HG03432 (cell line): ENCODE data around the gene AGAP9.
"Not testable (repeated sequence)": the region's sequence is repeated elsewhere in the genome, so short reads cannot be mapped to it uniquely, and the experiment has no call there.

ENCODE experiments used
- ATAC-seq: cut with Tn5 transposase; IDR thresholded peaks from one replicate; pipeline ENCODE4 v1.9.1; 2021; ENCODE audit warnings: mild to moderate bottlenecking, moderate library complexity; ENCODE audit not compliant: unreplicated experiment

Gene AGAP9

DNA sequence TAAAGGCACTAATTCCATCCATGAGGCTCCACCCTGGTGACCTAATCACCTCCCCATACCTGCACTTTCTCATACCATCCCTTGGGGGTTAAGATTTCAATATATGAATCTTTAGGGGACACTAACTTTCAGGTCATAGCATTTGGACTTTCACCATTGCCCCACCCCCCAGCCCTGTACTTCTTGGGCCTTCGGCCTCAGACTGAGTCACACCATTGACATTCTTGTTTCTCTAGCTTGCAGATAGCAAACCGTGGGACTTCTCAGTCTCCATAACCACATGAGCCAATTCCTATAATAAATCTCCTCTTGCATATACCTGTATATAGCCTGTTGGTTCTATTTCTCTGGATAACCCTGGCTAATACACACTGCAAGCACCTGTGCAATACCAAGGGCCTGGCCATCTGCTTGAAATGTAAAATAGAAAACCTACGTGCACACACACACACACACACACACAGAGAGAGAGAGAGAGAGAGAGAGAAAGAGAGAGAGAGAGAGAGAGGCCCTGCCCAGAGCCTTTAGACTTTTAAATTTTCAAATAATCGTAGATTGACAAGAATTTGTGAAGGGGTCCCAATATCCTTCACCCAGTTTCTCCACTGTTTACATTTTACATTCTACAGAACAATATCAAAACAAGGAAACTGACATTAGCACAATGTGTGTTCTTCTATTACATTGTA, 64.8 kb downstream of the AGAP9 start:
- ATAC-seq: no peak

DNA sequence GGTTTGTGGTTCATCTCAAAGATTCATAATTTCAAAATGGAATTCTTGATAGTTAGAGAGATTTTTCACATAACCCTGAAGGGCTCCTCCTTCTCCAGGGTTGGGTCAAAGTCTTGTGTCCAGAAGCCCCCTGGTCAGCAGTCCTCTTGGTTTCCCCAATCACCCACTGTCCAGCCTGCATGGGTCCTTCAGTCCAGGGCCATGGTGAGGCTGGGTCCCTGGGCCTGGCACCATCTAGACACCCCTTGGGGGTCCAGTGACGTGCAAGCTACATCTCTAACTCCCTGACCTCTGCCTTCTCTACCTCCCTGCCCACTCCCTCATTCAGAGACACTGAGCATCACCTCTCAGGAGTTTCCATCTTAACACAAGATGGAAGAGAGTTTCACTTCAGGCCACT, 65.6 kb downstream of the AGAP9 start:
- no peak for ATAC-seq

DNA sequence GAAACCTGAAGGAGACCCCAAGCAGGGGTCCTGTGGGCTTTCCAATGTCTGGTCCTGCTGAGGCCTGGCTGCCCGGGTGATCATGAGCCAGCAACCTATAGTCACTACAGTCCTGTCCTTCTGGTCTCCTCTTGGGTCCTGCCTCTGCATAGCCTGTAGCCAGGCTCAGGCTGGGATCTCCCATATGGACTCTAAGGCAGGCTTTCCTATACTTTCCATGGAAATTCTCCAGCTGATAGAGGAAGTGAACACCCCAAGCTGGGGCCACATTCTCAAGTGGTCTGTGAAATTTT, 66.0 kb downstream of the AGAP9 start:
- ATAC-seq: no peak

DNA sequence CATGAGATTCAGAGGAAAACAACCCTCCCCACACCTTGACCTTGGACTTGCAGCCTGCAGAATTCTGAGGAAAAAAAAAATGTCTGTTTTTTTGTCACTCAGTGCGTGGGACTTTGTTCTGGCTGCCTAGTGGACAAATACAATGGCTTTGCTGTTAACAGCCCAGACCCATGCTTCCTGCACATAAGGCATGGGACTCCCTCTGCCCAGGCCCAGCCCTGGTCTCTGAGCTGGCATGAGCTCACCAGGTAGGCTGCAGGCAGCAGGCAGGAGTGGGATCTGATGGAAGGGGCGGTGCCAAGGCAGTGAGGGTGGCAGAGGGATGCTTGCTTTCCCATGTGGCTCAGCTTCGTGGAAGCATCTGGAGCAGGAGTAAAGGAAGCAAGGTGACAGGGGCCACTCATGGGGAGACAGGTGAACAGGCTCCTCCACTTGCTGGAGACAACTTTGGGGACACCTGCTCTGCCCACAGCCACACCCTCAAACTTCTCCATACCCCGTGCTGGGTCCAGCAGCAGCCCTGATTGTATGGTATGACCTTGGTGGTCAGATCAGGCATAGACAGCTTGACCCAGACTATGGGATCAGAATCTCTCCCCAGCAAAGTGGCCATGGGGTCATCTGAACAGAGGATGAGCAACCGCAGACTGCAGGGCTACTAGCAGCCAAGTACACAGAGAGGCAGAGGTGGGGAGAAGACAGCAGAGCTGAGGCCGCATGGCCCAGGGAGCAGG, 66.5 kb downstream of the AGAP9 start:
- no peak for ATAC-seq

DNA sequence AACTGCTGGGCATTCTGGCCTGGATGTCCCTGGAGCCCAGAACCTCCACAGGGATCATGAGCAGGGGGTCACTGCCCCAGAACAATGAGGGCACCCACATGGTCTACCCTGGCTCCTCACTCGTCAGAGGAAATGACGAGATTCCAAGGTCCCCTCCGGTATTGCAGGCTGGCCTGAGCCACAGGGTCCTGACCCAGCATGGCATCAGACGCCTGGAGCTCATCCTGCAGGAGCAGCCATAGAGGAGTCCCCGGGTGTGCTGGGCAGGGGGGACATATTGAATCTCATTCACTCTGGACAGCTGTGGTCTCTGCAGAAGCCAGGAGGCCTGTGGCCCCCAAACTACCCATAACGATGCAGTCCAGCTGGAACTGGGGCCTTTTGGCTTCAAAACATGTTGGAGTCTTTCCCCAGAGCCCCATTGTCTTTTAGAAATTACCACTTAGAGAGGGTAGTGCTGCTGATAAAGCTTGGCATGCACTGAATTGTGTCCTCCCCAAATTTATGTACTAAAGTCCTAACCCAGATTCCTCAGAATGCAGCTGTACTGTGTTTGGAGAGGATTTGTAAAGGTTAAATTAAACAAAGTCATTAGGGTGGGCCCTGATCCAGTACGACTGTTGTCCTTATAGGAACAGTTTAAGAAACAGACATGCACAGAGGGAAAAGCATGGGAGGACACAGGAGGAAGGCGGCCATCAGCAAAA, 67.2 kb downstream of the AGAP9 start:
- no peak for ATAC-seq

DNA sequence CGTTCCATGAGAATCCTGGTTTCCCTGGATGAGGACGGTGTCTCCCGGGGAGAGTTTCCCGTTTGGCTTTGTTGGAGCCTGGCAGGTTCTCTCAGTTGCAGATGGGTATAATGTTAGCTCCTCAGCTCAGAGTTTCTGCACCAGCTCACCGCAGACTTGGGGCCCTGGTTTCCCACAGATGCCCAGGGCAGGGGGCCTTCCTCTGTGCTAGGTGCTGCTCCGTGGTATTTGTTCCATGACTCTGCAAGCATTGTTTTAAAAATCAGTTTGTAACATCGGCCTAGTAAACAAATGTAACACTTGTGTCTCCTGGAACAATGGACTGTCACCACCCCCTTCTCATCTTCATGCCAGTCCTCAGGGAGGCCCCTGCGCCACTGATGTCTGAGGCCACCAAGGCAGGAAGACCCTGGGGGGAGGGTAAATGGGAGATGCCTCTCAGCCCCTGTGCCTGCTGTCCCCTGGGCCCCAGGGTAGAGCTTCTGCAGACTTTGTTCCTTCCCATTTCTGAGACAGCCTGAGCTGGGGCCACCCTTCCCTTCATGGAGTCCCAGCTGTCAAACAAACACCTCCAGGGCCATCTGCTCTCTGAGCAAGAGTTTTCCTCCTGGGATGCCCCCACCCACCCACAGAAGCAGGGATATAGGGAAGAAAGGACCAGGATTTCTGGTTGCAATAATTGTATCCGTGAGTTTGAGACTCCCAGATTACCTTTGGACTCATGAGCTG, 67.9 kb downstream of the AGAP9 start:
- ATAC-seq: not testable (repeated sequence)

DNA sequence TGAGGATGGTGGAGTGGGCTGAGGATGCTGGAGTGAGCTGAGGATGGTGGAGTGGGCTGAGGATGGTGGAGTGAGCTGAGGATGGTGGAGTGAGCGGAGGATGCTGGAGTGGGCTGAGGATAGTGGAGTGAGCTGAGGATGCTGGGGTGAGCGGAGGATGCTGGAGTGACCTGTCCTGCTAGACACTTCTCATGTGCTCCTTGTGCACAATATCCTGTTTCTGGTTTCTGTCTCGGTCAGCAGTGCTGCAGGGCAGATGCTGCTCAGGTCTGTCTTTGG, 68.7 kb downstream of the AGAP9 start:
- no peak for ATAC-seq

DNA sequence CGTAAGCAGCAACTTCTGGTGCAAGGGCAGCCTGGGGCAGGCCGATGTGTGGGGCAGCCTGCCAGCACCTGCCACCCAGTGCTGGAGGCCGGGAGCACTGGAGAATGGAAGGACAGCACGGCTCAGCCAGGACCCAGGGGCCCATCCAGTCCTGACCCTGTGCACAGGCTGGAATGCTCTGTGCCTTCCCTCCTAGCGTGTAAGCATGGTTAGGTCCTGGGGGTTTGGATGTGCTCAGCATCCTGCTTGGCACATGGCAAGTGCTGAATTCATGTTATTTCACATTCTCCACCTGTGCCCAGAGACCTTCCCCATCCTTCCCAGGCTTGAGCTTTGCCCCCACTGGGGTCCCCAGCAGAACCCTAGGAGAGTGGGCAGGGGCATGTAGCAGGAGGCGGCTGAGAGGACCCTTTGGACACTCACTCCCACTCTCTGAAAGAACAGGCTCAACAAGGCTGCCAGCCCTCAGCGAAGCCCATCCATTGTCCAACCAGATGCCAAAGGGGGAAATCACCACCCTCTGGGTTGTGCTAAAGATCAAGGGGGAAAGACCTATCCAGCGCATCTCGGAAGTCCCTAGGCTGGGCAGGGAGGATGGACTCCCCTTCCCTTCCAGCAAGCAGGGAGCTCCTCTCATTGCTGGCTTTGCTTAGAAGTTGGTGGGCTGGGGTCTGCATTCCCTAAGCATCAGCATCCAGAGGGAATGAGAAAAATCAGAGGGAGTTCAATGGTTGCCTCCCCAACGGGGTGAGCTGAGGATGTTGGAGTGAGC, 69.2 kb downstream of the AGAP9 start:
- no peak for ATAC-seq

DNA sequence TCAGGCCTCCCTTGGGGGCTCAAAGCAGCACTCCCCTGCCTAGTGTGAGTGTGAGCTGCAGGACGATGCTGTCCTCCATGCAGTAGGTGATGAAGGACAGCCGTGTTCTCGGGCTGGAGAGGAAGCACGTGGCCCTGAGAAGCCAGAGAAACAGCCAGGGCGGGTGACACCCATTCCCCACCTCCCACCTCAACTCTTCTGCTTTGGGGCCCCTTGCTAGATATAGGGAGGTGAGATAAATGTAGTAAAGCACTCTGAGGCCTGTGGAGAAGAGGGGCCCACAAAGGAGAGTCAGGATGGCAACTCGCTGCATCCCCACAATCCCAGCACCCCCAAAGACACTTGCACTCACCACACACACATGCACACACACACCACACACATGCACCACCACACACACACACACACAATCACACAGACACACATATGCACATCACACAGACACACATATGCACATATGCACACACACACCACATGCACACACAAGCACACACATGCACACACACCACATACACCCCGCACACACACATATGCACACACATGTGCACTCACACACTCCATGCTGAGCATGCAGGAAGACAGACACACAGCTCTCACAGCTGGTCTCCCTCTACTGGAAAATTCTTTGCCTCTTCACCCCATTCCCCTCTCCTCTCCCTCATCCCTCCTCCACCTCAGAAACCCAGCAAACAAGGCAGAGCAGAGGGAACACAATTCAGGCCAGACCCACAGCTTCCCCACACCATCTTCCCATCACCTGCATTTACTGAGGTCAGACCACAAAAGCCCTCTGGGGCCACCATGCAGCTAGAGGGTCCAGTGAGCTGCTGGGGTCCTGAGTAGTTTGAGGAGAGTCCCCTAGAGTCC, 70.1 kb downstream of the AGAP9 start:
- ATAC-seq: no peak

DNA sequence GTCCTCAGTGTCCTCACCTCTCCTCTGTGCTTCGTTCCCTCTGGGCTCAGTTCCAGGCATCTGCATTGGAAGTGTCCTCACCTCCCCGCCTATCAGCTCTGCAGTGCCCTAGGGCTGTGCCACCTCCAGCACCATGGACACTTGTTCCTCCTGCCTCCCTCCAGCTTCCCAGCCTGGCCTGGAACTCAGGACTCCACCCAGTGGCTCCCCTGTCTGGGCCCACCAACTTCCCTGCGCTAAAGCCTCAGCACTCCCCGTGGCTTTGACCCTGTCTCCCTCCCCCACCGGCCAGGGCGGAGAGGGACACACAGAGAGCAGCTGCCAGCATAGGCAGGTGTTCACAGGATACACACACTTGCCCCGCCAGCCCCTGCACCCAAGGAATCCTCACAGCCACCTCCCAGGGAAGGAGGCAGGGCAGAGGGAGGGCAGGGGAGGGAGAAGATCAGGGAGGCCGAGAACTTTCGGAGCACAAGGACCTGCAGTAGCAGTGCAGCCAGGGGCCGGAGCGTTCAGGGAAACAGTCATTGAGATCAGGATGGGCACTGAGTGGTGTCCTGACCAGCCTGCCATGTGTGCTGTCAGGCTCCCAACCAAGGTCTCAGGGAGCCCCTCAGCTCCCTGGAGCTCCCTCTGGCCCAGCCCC, 70.8 kb downstream of the AGAP9 start:
- ATAC-seq: no peak

DNA sequence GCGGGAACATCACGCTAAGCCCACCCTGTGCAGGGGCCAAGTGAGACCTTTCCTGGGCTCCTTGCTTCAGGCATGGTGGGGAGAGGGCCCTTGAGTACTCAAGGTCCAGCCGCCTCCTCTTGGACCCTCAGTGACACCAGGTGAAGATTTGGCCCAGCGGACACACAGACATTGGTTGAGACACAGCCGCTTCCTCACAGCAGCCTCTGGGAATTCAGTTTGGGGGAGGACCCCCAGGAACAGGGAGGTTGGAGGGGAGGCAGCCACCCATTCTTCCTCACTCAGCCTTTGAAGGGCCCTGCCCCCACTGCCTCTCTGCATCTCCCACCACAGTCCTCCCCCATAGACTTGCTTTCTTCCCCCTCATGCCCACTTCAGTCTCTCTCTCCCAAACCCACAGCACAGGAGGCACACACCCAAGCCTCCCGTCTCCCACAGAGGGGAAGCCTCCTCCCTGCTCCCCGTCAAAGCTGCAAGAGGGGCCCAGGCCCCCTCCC, 71.4 kb downstream of the AGAP9 start:
- no peak for ATAC-seq
